B cell (primary cell): ENCODE measurements around the gene FAM20C. TPM values are rescaled to one million over a fixed set of nuclear protein-coding genes. Genes with fewer than 3 reads are reported as not detected.

Experiments
- ATAC-seq: fragments of 200-7000 bp; cut with Tn5 transposase; one replicate; pipeline ENCODE4 v1.10.0; 2021; ENCODE audit warnings: low read depth, mild to moderate bottlenecking, moderate number of reproducible peaks, moderate library complexity
- CTCF ChIA-PET: fragments of 350-600 bp; sonication (Branson Sonifier 250); formaldehyde crosslinking; loops from one replicate; lab custom pipeline; 2021; ENCODE audit warnings: antibody characterized with exemption, inconsistent platforms; lab: Charles Lee
- POLR2A ChIA-PET: fragments of 350-600 bp; sonication (Branson Sonifier 250); formaldehyde crosslinking; loops from one replicate; lab custom pipeline; 2021; ENCODE audit warnings: antibody characterized with exemption; lab: Charles Lee
- DNase-seq: peaks from one replicate; pipeline ENCODE4 v3.0.0; 2013
- H2AFZ ChIP-seq: 2 replicates; pipeline ENCODE4 v1.6.1; 2012; ENCODE audit warnings: mild to moderate bottlenecking, low read depth, low read length; ENCODE audit not compliant: insufficient read depth, poor library complexity, severe bottlenecking
- H3K27ac ChIP-seq, 2 donors: 1 replicate in 1 of 2; 2 replicates in 1 of 2; pipeline ENCODE4 v1.5.1; 2012 to 2013; ENCODE audit warnings: low read length in 2 of 2, mild to moderate bottlenecking in 2 of 2, moderate library complexity in 1 of 2
- H3K27me3 ChIP-seq, 4 experiments: fragments of 200-600 bp in 1 of 4; sonication (generic) in 1 of 4; replicated peaks in 1 of 4; 1 replicate in 2 of 4; 2 replicates in 2 of 4; pipeline versions ENCODE4 v1.6.1 to v1.7.0; 2013 to 2016; ENCODE audit warnings: low read length in 3 of 4, mild to moderate bottlenecking in 2 of 4, mixed read lengths in 1 of 4, moderate library complexity in 1 of 4; ENCODE audit not compliant: insufficient read depth in 4 of 4, control insufficient read depth in 3 of 4; ENCODE audit errors: control extremely low read depth in 1 of 4
- H3K36me3 ChIP-seq, 2 experiments: replicated peaks in 1 of 2; 1 replicate in 1 of 2; 2 replicates in 1 of 2; pipeline versions ENCODE4 v1.6.1 to v1.7.1; 2013; ENCODE audit warnings: low read length in 1 of 2; ENCODE audit not compliant: insufficient read depth in 2 of 2, control insufficient read depth in 1 of 2; ENCODE audit errors: control extremely low read depth in 1 of 2, extremely low read depth in 1 of 2
- H3K4me1 ChIP-seq, 2 donors: fragments of 200-600 bp in 1 of 2; sonication (generic) in 1 of 2; 1 replicate in 1 of 2; 2 replicates in 1 of 2; pipeline versions ENCODE4 v1.5.1 to v1.6.1; 2013 to 2017; ENCODE audit warnings: low read length in 2 of 2; ENCODE audit not compliant: control insufficient read depth in 2 of 2, insufficient read depth in 2 of 2
- H3K4me2 ChIP-seq: replicated peaks from 2 replicates; pipeline ENCODE3; 2012; ENCODE audit warnings: mild to moderate bottlenecking, low read depth, low read length; ENCODE audit not compliant: poor library complexity, severe bottlenecking
- H3K4me3 ChIP-seq, 5 experiments: fragments of 200-600 bp in 1 of 5; sonication (generic) in 1 of 5; 1 replicate in 3 of 5; 2 replicates in 2 of 5; pipeline versions ENCODE4 v1.5.1 to v1.7.0; 2011 to 2016; ENCODE audit warnings: low read length in 4 of 5, mild to moderate bottlenecking in 4 of 5, low read depth in 2 of 5, control low read depth in 1 of 5, moderate library complexity in 1 of 5; ENCODE audit not compliant: insufficient read depth in 1 of 5; ENCODE audit errors: control extremely low read depth in 1 of 5, extremely low read depth in 1 of 5
- H3K79me2 ChIP-seq: fragments of 200-600 bp; sonication (generic); one replicate; pipeline ENCODE4 v1.6.0; 2016; ENCODE audit warnings: low read length; ENCODE audit not compliant: control insufficient read depth, insufficient read depth
- H3K9ac ChIP-seq: fragments of 200-600 bp; sonication (generic); 2 replicates; pipeline ENCODE4 v1.6.1; 2017; ENCODE audit warnings: mild to moderate bottlenecking, low read length, moderate library complexity
- H3K9me3 ChIP-seq, 3 donors: one replicate each; pipeline versions ENCODE4 v1.6.1 to v1.7.1; 2013; ENCODE audit warnings: low read length in 2 of 3; ENCODE audit not compliant: control insufficient read depth in 2 of 3, insufficient read depth in 1 of 3; ENCODE audit errors: control extremely low read depth in 1 of 3
- H4K20me1 ChIP-seq: 2 replicates; pipeline ENCODE4 v1.6.0; 2012; ENCODE audit warnings: mild to moderate bottlenecking, low read length; ENCODE audit not compliant: insufficient read depth, control insufficient read depth, poor library complexity, severe bottlenecking
- H3K27ac Mint-ChIP-seq: one replicate; pipeline ENCODE4 v1.8.0; 2021; ENCODE audit warnings: mixed read lengths
- H3K27me3 Mint-ChIP-seq: one replicate; pipeline ENCODE4 v1.8.0; 2021; ENCODE audit warnings: mixed read lengths
- H3K4me1 Mint-ChIP-seq: one replicate; pipeline ENCODE4 v1.8.0; 2021; ENCODE audit warnings: mixed read lengths
- H3K4me3 Mint-ChIP-seq: one replicate; pipeline ENCODE4 v1.8.0; 2021; ENCODE audit warnings: mixed read lengths
- H3K9me3 Mint-ChIP-seq: one replicate; pipeline ENCODE4 v1.8.0; 2022; ENCODE audit warnings: mixed read lengths; ENCODE audit not compliant: insufficient read depth
- CTCF ChIP-seq: fragments of 200-600 bp; IDR thresholded peaks from one replicate; pipeline ENCODE4 v1.8.0; 2022; ENCODE audit warnings: antibody characterized with exemption, mild to moderate bottlenecking
- EZH2 ChIP-seq: IDR thresholded peaks from 2 replicates; pipeline ENCODE4 v1.6.1; 2012; ENCODE audit warnings: borderline replicate concordance, low read depth, mild to moderate bottlenecking, moderate library complexity, low read length; ENCODE audit not compliant: insufficient read depth, poor library complexity, severe bottlenecking
- WGBS: methylation state at CpG from one replicate; pipeline ENCODE4 v1.1.5; 2013; ENCODE audit warnings: missing lambda C conversion rate; ENCODE audit not compliant: insufficient coverage; 5-methylcytosine and 5-hydroxymethylcytosine counted together
- intact Hi-C: fragments of 100-400 bp; cut with micrococcal nuclease; formaldehyde crosslinking; loops from one replicate; pipeline ENCODE4 v1.10.0; 2022
- polyA plus RNA-seq: library from polyadenylated mRNA; depleted of rRNA; stranded (reverse); fragments of >200 nt; gene quantifications from 2 replicates; pipeline ENCODE4 v1.2.3, GENCODE V29; 2012
- total RNA-seq, 2 donors: library from RNA; stranded (reverse); fragments of 120-200 nt in 1 of 2; gene quantifications; 1 replicate in 1 of 2; 2 replicates in 1 of 2; pipeline versions ENCODE4 v1.2.3 to v1.2.4, GENCODE V29; 2013 to 2022

FAM20C gene
- total and polyA plus RNA-seq, 2 donors (not counting 1 experiment from before 2014, with no cell fraction given) = 0.54 to 0.81 TPM

- Histone ChIP-seq H3K27ac (no peak overlapping the region), H3K9me3 (peaks cover 0 to 3% (median 0%) of the 10 kb centered on the region in 3 donors), H3K27me3 (no peaks in the 10 kb centered on the region), H3K4me1 (no peaks in the 10 kb centered on the region), H4K20me1 (no peaks in the 10 kb centered on the region), H2AFZ (no peak overlapping the region), H3K4me2 (no peak overlapping the region), H3K4me3 (no peak overlapping the region), H3K9ac (no peak overlapping the region), H3K36me3 (no peaks in the 10 kb centered on the region), H3K79me2 (no peaks in the 10 kb centered on the region)
- ChIA-PET CTCF (no interaction called here), POLR2A (no interaction called here)
- Mint-ChIP-seq H3K4me3 (no peak overlapping the region), H3K27me3 (peaks cover 7% of the 10 kb centered on the region), H3K9me3 (no peaks in the 10 kb centered on the region), H3K4me1 (no peaks in the 10 kb centered on the region), H3K27ac (no peak overlapping the region)
- 90% methylated on average over 2 of the region's 2 CpGs for WGBS
- ATAC-seq (no peak), DNase-seq (no peak)
- intact Hi-C loops = no loop called here
- no peak for TF ChIP-seq EZH2
- no peak for TF ChIP-seq CTCF
Measured at GRCh38 chr7:174716-175115, 17.7 kb upstream of the FAM20C start.

- intact Hi-C loops = no loop called here
- H2AFZ ChIP-seq = no peak overlapping the region
- H4K20me1 ChIP-seq = no peaks in the 10 kb centered on the region
- 94% methylated on average over 7 of the region's 11 CpGs for WGBS
- H3K27ac Mint-ChIP-seq = no peak overlapping the region
- H3K9me3 Mint-ChIP-seq = no peaks in the 10 kb centered on the region
- H3K4me1 Mint-ChIP-seq = no peaks in the 10 kb centered on the region
- H3K4me3 Mint-ChIP-seq = no peak overlapping the region
- no peaks in the 10 kb centered on the region for H3K4me1 ChIP-seq
- TF ChIP-seq EZH2 = no peak
- TF ChIP-seq CTCF = no peak
- no peak overlapping the region for H3K4me3 ChIP-seq
- H3K9ac ChIP-seq = no peak overlapping the region
- H3K27ac ChIP-seq = no peak overlapping the region
- no peak for DNase-seq
- ChIA-PET CTCF (no interaction called here), POLR2A (no interaction called here)
- H3K27me3 Mint-ChIP-seq = no peaks in the 10 kb centered on the region
- H3K9me3 ChIP-seq = peaks cover 0 to 3% (median 0%) of the 10 kb centered on the region in 3 donors
- H3K36me3 ChIP-seq = no peaks in the 10 kb centered on the region
- no peaks in the 10 kb centered on the region for H3K79me2 ChIP-seq
- no peaks in the 10 kb centered on the region for H3K27me3 ChIP-seq
- no peak for ATAC-seq
- no peak overlapping the region for H3K4me2 ChIP-seq
Measured at GRCh38 chr7:175955-176354, 16.4 kb upstream of the FAM20C start.
